Smooth muscle cell (in vitro differentiated cells): ENCODE results near the gene AGAP3. TPM values are rescaled to one million over a fixed set of nuclear protein-coding genes. Genes with fewer than 3 reads are reported as not detected.

Source experiments
- DNase-seq: peaks from one replicate; lab custom pipeline; 2025; ENCODE audit not compliant: unreplicated experiment; lab: John Stamatoyannopoulos, UW
- H2AFZ ChIP-seq: fragments of 200-600 bp; sonication (generic); 2 replicates; pipeline ENCODE4 v1.6.0; 2016; ENCODE audit warnings: antibody characterized with exemption, low read depth, mild to moderate bottlenecking
- H3F3A ChIP-seq: fragments of 200-600 bp; sonication (generic); 2 replicates; pipeline ENCODE4 v1.6.0; 2017; ENCODE audit warnings: antibody characterized with exemption, low read depth
- H3K27ac ChIP-seq: fragments of 200-600 bp; sonication (generic); 2 replicates; pipeline ENCODE4 v1.5.1; 2016; ENCODE audit warnings: low read depth, mild to moderate bottlenecking
- H3K27me3 ChIP-seq: fragments of 200-600 bp; sonication (generic); 2 replicates; pipeline ENCODE4 v1.6.1; 2016; ENCODE audit warnings: low read depth, mild to moderate bottlenecking
- H3K36me3 ChIP-seq: fragments of 200-600 bp; sonication (generic); 2 replicates; pipeline ENCODE4 v1.5.1; 2016; ENCODE audit warnings: low read depth
- H3K4me1 ChIP-seq: fragments of 200-600 bp; sonication (generic); 2 replicates; pipeline ENCODE4 v1.5.1; 2016; ENCODE audit warnings: low read depth
- H3K4me2 ChIP-seq: fragments of 200-600 bp; sonication (generic); 2 replicates; pipeline ENCODE4 v1.6.0; 2016; ENCODE audit warnings: mild to moderate bottlenecking
- H3K4me3 ChIP-seq: fragments of 200-600 bp; sonication (generic); 2 replicates; pipeline ENCODE4 v1.5.1; 2016; ENCODE audit warnings: mild to moderate bottlenecking
- H3K79me2 ChIP-seq: fragments of 200-600 bp; sonication (generic); 2 replicates; pipeline ENCODE4 v1.6.0; 2016; ENCODE audit warnings: low read depth, mild to moderate bottlenecking
- H3K9ac ChIP-seq: fragments of 200-600 bp; sonication (generic); 2 replicates; pipeline ENCODE4 v1.6.0; 2016; ENCODE audit warnings: low read depth
- H3K9me3 ChIP-seq: fragments of 200-600 bp; sonication (generic); replicated peaks from 2 replicates; pipeline ENCODE4 v1.5.1; 2016; ENCODE audit warnings: low read depth
- H4K20me1 ChIP-seq: fragments of 200-600 bp; sonication (generic); 2 replicates; pipeline ENCODE4 v1.6.0; 2016; ENCODE audit warnings: low read depth
- CTCF ChIP-seq: fragments of 200-600 bp; sonication (generic); IDR thresholded peaks from 2 replicates; pipeline ENCODE4 v1.5.1; 2017; ENCODE audit warnings: borderline replicate concordance, mild to moderate bottlenecking, antibody characterized with exemption; ENCODE audit not compliant: insufficient read depth, poor library complexity, severe bottlenecking
- WGBS: methylation state at CpG from one replicate; pipeline ENCODE4 v1.1.7; 2016; ENCODE audit warnings: low lambda C conversion rate; 5-methylcytosine and 5-hydroxymethylcytosine counted together
- polyA plus RNA-seq: library from polyadenylated mRNA; unstranded; fragments of >200 nt; fragmentation: Nextera tagmentation; extraction: Ambion mirVana; gene quantifications from 2 replicates; pipeline ENCODE4 v1.2.1, GENCODE V29; 2016
- total RNA-seq: library from RNA; depleted of rRNA; stranded (reverse); fragments of >200 nt; gene quantifications from 2 replicates; pipeline ENCODE4 v1.2.3, GENCODE V29; 2014

Gene AGAP3
- total and polyA plus RNA-seq, 2 experiments from 2014 or later: 29.8 to 51.4 TPM

- no peaks in the 10 kb centered on the region for H3K36me3 ChIP-seq
- H3K79me2 ChIP-seq: no peaks in the 10 kb centered on the region
- H3K27ac ChIP-seq: no peak overlapping the region
- no peaks in the 10 kb centered on the region for H4K20me1 ChIP-seq
- peak overlapping the region; percentile 46 for H3K4me3 ChIP-seq
- no peaks in the 10 kb centered on the region for H3K9me3 ChIP-seq
- peaks cover 83% of the 10 kb centered on the region for H3K27me3 ChIP-seq
- TF ChIP-seq CTCF: peak; percentile 61
- WGBS: 8% methylated on average over 23 of the region's 52 CpGs
- peaks cover 6% of the 10 kb centered on the region for H3K4me1 ChIP-seq
- no peak overlapping the region for H2AFZ ChIP-seq
- peak overlapping the region; percentile 88 for H3K4me2 ChIP-seq
- no peaks in the 10 kb centered on the region for H3F3A ChIP-seq
- no peak overlapping the region for H3K9ac ChIP-seq
- DNase-seq: no peak
These were observed 81.9 kb downstream of the AGAP3 start for GRCh38 chr7:151168003-151168786.

GRCh38 chr7:151168787-151169162, 82.5 kb downstream of the AGAP3 start:
- H3K4me2 ChIP-seq: no peak overlapping the region
- 35% methylated on average over 10 of the region's 10 CpGs for WGBS
- no peak for DNase-seq
- no peak overlapping the region for H3K27ac ChIP-seq
- H3K9me3 ChIP-seq: no peaks in the 10 kb centered on the region
- no peak overlapping the region for H3K4me3 ChIP-seq
- H4K20me1 ChIP-seq: no peaks in the 10 kb centered on the region
- TF ChIP-seq CTCF: no peak
- no peaks in the 10 kb centered on the region for H3F3A ChIP-seq
- peaks cover 6% of the 10 kb centered on the region for H3K4me1 ChIP-seq
- H3K79me2 ChIP-seq: no peaks in the 10 kb centered on the region
- peaks cover 78% of the 10 kb centered on the region for H3K27me3 ChIP-seq
- H3K9ac ChIP-seq: no peak overlapping the region
- no peaks in the 10 kb centered on the region for H3K36me3 ChIP-seq
- H2AFZ ChIP-seq: no peak overlapping the region

GRCh38 chr7:151172273-151173141, 86.2 kb downstream of the AGAP3 start:
- peak; percentile 100 for TF ChIP-seq CTCF
- H3K36me3 ChIP-seq: no peaks in the 10 kb centered on the region
- H2AFZ ChIP-seq: no peak overlapping the region
- H3K27ac ChIP-seq: no peak overlapping the region
- no peak overlapping the region for H3K4me2 ChIP-seq
- H3F3A ChIP-seq: no peaks in the 10 kb centered on the region
- no peaks in the 10 kb centered on the region for H3K4me1 ChIP-seq
- WGBS: 31% methylated on average over 42 of the region's 42 CpGs
- H4K20me1 ChIP-seq: no peaks in the 10 kb centered on the region
- H3K79me2 ChIP-seq: no peaks in the 10 kb centered on the region
- no peak overlapping the region for H3K4me3 ChIP-seq
- no peaks in the 10 kb centered on the region for H3K9me3 ChIP-seq
- H3K27me3 ChIP-seq: peaks cover 60% of the 10 kb centered on the region
- DNase-seq: peak; percentile 53
- no peak overlapping the region for H3K9ac ChIP-seq
